PFSK-1 (cell line): ENCODE results near the gene NACC2.

Source experiments
- FOXP2 ChIP-seq: optimal IDR thresholded peaks from 2 replicates; pipeline ENCODE3; 2011; ENCODE audit warnings: borderline replicate concordance, control low read depth, inconsistent platforms; ENCODE audit not compliant: insufficient read depth; ENCODE audit errors: extremely low read length, extremely low read depth
- POLR2AphosphoS5 ChIP-seq: IDR thresholded peaks from 2 replicates; pipeline ENCODE4 v1.6.1; 2012; ENCODE audit warnings: low read depth, mild to moderate bottlenecking, control low read depth, low read length, moderate library complexity
- SIN3A ChIP-seq: IDR thresholded peaks from 2 replicates; pipeline ENCODE4 v1.6.1; 2012; ENCODE audit warnings: mild to moderate bottlenecking, low read length, moderate library complexity, borderline replicate concordance; ENCODE audit not compliant: insufficient read depth
- TAF1 ChIP-seq: IDR thresholded peaks from 2 replicates; pipeline ENCODE4 v1.6.1; 2012; ENCODE audit warnings: low read length, control low read depth, borderline replicate concordance; ENCODE audit not compliant: insufficient read depth
- TF ChIP-seq, protein P1 (sequence below), 2 experiments: IDR thresholded peaks; 2 replicates each; pipeline versions ENCODE4 v1.6.1 to v1.8.0; 2011 to 2012; ENCODE audit warnings: low read depth in 2 of 2, low read length in 2 of 2, control low read depth in 1 of 2, inconsistent platforms in 1 of 2, mild to moderate bottlenecking in 1 of 2, moderate library complexity in 1 of 2; ENCODE audit not compliant: insufficient read depth in 1 of 2

NACC2 gene

DNA sequence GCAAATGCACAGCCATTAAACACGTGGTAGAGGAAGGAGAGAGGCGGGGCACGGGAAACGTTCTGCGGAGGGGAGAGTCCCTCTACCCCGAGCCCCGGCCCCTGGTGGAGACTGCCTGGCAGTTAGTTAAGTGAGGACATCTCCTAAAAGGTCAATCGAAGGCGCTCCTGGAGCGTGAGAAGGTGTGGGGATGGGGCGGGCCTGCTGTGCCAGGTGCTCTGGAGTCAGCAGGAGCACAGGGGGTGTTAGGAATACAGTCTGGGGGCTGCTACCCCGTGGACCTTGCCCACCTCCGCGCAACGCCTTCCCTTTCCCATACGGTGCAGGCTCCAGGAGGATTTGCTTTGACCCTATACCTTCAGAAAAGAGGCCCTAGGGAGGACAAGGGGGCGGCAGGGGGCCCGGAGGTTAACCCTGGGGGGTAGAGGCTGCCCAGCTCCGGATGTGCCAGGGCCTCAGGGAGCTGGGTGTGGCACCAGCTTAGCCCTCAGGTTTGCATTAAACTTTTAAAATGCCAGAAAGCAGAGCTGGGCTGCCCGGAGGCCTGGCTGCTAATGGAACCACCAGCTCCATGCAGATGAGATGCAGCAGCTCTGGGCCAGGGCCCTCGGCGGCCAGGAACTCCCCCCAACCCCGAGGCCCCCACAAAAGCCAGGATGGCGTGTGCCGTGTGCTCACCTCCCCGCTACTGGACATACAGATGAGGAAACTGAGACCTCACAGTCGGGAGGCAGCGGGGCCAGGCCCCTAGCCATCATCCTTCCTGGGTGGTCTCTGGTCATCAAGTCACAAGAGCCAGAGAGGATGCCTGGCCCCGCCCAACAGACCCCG lies 39.2 kb downstream of the NACC2 start:
- TF ChIP-seq FOXP2 (no peak), POLR2AphosphoS5 (no peak), TAF1 (no peak), SIN3A (no peak)
- TF ChIP-seq, protein P1, sequence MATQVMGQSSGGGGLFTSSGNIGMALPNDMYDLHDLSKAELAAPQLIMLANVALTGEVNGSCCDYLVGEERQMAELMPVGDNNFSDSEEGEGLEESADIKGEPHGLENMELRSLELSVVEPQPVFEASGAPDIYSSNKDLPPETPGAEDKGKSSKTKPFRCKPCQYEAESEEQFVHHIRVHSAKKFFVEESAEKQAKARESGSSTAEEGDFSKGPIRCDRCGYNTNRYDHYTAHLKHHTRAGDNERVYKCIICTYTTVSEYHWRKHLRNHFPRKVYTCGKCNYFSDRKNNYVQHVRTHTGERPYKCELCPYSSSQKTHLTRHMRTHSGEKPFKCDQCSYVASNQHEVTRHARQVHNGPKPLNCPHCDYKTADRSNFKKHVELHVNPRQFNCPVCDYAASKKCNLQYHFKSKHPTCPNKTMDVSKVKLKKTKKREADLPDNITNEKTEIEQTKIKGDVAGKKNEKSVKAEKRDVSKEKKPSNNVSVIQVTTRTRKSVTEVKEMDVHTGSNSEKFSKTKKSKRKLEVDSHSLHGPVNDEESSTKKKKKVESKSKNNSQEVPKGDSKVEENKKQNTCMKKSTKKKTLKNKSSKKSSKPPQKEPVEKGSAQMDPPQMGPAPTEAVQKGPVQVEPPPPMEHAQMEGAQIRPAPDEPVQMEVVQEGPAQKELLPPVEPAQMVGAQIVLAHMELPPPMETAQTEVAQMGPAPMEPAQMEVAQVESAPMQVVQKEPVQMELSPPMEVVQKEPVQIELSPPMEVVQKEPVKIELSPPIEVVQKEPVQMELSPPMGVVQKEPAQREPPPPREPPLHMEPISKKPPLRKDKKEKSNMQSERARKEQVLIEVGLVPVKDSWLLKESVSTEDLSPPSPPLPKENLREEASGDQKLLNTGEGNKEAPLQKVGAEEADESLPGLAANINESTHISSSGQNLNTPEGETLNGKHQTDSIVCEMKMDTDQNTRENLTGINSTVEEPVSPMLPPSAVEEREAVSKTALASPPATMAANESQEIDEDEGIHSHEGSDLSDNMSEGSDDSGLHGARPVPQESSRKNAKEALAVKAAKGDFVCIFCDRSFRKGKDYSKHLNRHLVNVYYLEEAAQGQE (IDR thresholded peaks at IDR 0.05; ENCODE audit: insufficient read depth in 1 of 2, low read depth in 2 of 2, low read length in 2 of 2): no peak

DNA sequence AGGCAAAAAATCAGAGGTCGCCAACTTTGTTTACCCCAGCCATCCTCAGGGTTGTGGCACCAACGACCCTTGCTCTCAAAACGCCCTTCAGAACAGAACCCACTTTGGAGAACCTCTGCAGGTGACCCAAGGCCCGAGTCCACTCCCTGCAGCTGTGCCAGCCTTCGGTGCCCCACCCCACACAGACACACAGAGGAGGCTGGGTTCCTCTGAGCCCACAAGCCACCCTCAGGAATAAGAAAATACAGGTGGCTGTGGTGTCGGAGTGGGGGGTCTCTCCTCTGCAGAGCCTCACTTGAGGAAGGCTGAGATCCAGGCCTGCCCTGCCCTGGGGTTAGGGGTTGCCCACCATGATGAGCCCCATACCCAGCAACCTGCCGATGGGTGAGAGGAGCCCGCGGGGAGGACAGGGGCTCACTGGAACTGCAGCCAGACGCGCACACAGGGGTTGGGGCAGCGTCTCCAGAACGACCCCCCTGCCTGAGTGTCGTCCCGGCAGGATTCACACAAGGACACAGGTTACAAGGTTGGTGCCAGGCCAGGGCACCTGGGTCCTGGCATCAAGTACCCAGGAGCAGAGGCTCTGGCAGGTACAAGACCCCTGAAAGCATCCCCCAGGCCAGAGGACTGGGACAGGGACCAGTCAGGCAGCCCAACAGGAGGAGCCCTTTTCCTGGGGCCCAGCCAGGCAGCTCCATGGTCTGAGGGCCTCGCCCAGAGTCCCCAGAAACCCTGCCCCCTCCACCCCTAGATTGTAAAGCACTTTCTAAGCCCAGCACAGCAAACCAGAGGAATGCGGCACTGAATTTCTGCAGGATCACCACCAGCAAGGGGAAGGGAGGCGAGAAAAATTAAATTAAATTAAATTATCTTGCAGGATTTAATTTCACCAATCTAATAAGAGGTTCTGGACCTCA lies 40.0 kb downstream of the NACC2 start:
- TF ChIP-seq FOXP2: no peak
- TF ChIP-seq SIN3A: no peak
- no peak for TF ChIP-seq TAF1
- TF ChIP-seq, protein P1 (IDR thresholded peaks at IDR 0.05; ENCODE audit: insufficient read depth in 1 of 2, low read depth in 2 of 2, low read length in 2 of 2): no peak
- no peak for TF ChIP-seq POLR2AphosphoS5

DNA sequence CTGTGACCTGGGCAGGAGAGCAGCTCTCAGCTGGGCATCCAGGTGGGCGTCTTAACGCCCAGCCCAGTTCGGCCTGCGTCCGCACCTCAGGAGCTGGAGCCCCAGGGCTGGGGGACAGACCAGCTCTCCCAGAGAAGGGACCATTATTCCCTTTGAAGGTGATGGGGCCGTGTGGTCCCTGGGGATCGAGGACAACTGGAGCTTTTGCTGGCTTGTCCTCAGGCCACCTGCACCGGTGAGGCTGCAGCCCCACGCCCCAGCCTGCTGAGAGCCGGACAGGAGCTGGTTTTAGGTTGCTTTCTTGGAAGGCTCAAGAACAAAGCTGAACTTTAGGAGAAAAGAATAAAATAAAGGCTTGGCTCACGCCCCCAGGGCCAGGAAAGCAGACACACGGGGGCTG lies 40.9 kb downstream of the NACC2 start:
- TF ChIP-seq SIN3A: no peak
- TF ChIP-seq TAF1: no peak
- no peak for TF ChIP-seq POLR2AphosphoS5
- no peak for TF ChIP-seq FOXP2
- TF ChIP-seq, protein P1 (IDR thresholded peaks at IDR 0.05; ENCODE audit: insufficient read depth in 1 of 2, low read depth in 2 of 2, low read length in 2 of 2): no peak

DNA sequence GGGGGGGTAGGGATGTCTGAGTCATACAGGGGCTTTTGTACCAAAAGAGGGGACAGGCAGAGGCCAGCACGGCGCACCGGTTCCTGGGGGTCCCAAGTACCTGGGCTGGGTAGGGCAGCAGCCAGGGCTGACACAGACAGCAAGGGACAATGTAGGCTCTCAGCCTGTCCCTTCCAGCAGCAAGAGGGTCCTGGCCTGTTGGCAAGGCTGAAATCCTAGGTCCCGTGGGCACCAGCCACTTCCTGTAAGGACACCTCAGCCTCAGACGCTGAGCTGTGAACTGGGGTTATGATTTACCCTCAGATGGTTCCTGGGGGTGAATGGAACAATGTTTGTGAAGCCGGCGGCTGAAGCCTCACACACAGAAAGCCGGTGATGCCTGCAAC lies 41.3 kb downstream of the NACC2 start:
- no peak for TF ChIP-seq FOXP2
- no peak for TF ChIP-seq TAF1
- no peak for TF ChIP-seq SIN3A
- TF ChIP-seq, protein P1 (IDR thresholded peaks at IDR 0.05; ENCODE audit: insufficient read depth in 1 of 2, low read depth in 2 of 2, low read length in 2 of 2): no peak
- TF ChIP-seq POLR2AphosphoS5: no peak
